Stimulated activated CD4-positive, alpha-beta T cell treated with anti-CD3 and anti-CD28 coated beads, TNF-alpha, amount 100 ng/mL, for 48 hours (primary cell): ENCODE measurements around the gene C1orf141.
A peak's percentile ranks its signal among the peaks of the same experiment; 100 is the strongest.
"Not testable (repeated sequence)": the region's sequence is repeated elsewhere in the genome, so short reads cannot be mapped to it uniquely, and the experiment has no call there.

Source experiments
- DNase-seq, 3 donors: peaks; one replicate each; pipeline ENCODE4 v3.0.0-alpha.2; 2020; ENCODE audit warnings: low read depth in 3 of 3

Gene C1orf141

DNA sequence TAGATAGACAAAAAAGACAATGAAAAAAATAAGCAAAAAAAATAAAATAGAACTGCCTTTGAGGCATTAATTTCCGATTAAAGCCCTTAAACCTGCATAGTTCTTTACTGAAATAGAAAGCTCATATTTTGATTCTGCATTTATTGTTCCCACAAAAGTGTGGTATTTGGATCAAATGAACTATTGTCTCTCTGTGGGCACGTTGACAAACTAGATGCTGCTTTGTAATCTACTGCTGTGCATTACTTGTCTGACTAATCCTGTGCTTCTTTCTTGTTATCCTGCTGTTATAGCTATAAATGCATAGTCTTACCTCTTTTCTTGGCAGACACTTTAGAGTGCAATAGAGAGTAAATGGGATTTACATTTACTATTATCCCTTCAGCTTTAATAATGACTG, 49.4 kb downstream of the C1orf141 start:
- no peak for DNase-seq

DNA sequence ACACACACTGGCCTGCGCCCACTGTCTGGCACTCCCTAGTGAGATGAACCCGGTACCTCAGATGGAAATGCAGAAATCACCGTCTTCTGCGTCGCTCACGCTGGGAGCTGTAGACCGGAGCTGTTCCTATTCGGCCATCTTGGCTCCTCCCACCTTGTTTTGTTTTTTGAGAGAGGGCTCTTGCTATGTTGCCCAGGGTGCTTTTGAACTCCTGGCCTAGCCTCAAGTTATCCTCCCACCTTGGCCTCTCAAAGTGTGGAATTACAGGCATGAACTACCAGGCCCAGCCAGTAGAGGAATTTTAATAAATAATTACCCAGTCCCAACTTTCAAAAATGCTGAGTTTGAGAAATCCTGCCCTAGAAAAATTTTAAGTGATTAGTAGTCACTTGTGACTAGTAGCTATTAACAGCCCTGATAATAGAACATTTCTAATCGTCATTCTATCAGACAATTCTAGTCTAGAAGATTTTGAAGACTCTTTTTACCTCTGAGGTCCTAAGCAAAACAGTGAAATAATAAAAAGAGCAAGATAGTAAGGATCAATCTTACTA, 49.9 kb downstream of the C1orf141 start:
- no peak for DNase-seq

DNA sequence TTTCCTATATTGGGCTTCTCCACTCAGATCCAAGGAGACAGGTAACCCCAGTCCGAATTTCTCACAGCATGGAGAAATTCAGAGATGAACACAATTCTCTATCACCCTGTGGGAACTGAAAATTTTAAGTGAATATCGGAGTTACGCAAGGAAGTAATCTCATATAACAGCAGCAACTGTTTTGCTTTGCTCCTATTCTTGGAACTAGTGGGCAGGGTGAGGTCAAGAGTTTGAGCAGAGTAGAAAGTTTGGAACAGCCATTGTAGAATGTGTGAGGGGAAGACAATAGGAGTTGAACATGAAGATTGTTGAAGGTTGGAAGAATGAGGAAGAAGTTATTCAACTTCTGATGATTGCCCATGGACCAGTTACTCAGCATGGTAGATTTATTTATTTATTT, 56.5 kb downstream of the C1orf141 start:
- DNase-seq, result no peak

DNA sequence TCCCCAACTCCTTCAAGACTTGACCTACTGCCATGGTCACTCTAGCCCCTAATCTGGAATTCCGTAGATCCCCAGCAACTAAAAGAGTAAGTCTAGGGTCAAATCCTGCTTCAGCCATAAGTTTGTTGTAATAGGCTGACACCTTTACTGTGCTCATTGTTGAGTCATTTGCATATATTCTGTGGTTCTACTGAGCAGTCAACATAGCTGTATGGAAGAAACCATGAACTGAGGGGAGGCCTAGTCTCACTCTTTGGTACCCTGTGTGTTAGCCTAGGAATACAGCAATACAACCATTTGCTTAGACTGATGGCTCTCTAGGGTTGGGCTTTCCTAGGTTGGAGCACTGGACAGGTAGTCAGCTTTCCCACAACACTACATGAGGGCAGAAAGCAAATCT, 57.2 kb downstream of the C1orf141 start:
- no peak for DNase-seq

DNA sequence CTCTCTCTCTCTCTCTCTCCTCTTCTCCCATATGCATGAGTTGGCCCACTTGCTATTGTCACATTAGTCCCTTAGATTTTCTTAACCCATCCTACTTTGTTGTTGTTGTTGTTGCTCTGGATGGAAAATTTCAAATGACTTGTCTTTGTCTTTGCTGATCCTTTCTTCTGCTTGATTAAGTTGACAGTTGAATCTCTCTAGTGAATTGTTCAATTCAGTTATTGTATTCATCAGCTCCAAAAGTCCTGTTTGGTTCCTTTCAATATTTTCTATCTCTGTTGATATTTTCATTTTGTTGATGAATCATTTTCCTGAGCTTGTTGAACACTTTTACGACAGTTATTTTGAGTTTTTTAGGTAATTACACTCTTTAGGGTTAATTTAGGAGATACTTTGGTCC, 62.0 kb downstream of the C1orf141 start:
- DNase-seq, result no peak

DNA sequence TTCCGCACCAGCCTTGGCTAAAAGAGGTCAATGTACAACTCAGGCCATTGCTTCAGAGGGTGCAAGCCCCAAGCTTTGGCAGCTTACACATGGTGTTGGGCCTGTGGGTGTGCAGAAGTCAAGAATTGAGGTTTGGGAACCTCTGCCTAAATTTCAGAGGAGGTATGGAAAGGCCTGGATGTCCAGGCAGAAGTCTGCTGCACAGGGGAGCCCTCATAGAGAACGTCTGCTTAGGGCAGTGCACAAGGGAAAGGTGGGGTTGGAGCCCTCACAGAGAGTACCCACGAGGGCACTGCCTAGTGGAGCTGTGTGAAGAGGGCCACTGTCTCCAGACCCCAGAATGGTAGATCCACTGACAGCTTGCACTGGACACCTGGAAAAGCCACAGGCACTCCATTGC, 67.1 kb downstream of the C1orf141 start:
- DNase-seq, result not testable (repeated sequence)

DNA sequence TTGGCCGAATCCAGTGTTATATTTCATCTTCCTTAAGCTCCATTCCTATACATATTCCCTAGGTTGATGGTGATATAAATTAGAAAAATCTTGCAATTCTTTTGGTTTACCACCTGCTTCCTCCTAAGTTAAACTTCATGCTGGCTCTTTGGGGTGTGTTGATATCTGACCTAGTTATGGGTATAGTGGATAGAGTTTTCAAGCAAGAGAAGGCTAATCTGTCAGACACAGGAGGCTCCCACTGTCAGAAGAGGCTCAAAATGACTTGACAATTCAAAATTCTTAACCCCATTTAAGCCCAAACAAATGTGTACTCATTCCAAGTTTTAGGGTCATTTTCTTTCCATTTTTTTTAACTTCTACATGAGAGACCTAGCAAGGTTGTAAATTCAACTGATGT, 72.4 kb downstream of the C1orf141 start:
- no peak for DNase-seq

DNA sequence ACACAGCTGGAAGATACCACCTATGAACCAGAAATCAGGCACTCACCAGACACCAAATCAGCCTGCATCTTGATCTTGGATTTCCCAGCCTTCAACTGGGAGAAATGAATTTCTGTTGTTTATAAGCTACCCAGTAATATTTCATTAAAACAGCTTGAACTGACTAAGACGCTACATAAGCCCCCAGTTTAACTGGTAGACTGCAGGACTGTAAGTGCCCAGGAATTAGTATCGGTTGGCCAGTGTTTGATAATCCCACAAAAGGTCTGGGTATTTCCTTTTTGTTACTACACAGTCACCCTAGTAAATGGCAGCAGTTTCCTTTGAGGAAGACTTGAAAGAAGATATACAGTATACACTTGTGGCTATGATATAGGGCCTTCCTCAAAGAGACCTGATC, 73.5 kb downstream of the C1orf141 start:
- DNase-seq, result no peak

DNA sequence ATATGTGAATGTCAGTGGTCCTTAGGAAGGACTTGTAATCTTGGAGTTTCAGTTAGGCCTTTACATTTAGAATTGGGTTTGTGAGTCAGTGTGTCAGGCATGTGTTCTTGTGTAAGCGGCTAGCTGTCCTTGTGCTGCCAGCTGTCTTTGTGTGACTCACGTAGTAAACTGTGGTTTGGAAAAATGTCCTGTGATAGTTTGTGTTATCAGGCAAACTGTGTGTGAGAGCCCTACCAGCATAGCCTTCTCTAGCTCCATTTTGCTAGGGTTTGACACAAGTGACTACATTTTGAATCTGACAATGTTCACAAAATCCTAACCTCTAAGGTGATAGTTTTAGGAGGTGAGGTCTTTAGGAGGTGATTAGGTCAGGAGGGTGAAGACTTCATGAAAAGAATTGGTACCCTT, 74.0 kb downstream of the C1orf141 start:
- no peak for DNase-seq

DNA sequence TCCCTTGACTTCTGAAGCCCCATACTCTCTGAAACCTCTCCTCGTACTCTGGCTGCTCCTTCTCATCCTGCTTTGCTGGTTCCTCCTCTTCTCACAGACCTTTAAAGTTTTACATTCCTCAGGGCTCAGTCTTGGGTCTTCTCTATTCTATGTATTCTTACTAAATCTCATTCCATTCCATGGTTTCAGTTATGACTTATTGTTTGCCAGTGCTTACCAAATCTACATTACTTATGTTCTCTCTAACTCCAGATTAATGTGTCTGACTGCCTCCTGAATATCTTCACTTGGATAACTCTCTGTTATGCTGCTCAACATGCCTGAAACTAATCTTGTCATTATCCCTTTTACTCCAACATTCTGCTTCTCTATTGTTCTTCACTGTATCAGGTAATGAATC, 75.4 kb downstream of the C1orf141 start:
- no peak for DNase-seq

DNA sequence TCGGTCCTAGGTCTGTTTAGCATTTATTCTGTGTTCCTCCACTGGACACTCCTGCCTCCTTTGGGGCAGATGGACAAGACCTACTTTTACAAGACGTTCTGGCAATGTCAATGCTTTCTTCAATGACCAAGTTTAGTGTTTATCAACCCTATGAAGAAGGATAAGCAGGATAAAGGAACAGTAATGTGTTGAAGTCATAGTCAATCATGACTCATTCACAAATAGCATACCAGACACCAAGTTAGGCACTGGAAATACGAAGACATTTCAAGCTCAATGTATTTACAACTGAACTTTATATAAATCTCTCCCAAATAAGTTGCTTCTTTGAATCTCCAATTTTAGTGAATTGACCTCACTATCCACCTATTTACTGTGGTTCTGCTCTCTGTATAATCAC, 76.0 kb downstream of the C1orf141 start:
- no peak for DNase-seq

DNA sequence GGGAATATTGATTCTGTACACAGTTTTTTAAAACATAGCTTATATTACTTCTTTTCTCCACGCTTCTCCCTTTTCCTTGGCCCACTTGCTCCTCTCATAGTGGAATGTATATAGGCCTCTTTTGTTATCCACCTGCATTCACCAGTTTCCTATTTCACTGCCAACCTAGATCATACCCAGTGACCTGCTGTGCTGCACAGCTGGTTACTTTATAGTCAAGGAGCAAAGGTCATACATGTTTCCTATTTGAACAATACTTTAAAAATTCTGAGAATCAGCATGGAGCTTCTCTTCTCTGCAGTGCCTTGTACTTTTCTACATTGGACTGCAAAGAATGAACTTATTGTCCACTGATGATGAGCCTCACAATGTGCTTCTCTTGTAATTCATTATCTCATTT, 76.5 kb downstream of the C1orf141 start:
- DNase-seq, result no peak

DNA sequence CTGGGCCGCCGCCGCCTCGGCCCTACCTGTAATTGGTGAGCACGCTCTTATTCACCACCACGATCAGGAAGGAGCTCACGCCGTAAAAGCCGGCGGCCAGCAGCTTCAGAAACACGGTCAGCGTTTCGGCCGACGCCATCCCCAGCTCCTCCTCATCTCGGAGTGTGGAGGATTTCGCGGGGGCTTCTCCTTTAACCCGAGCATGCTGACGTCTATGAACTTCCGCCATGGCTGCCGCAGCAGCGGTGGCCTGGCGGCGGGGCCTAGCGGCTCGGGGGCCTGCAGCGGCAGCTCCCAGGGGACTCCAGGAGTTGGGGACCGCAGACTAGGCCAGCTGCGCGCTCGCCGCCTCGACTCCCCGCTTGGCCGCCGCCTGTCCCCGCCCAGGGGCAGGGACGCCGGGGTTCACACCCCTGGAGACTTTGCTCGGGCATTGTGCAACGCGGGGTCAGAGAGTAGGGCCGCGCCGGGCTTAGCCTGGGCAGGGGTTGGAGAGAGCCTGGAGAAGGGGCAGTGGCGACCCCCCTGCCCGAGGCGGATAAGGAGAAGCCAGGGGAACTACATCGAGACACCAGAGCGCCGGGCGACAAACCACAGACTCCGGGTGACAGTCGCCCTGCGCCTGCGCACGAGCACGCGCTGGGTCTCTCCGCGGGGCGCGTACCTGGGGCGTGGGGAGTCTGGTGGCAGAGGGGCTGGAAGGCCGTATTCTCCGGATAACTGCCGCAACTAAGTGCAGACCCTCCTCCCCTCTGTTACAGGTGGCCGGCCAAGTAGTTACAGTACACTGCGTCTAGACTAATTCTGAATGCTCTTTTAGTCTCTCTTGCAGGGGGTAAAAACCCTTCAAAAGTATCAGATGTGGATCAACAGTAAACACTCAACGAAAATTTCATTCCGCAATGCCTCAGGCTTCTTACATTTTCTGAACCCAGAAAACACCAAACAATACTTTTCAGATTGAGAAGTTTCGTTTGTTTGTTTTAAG, 80.7 kb downstream of the C1orf141 start, which contains the start of gene SLC35D1:
Gene SLC35D1, minus strand, starts transcription at position 364 of the 988 bp plus-strand sequence. Its CDS starts 135 bp downstream, at position 229.
- DNase-seq, result peak; percentile 55 to 59 (median 56)

DNA sequence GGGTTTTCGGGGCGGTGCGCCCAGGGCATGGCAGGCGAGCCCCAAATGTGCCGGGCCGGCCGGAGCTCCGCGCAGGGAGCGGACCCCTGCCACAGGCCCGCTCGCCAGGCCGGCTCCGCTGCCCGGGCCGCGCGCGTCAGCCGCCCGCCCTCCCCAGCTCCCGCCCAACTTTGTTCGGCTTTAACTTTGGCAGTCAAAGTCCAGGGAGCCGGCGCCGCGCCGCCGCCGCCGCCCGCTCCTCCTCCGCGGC, 81.3 kb downstream of the C1orf141 start:
- no peak for DNase-seq

DNA sequence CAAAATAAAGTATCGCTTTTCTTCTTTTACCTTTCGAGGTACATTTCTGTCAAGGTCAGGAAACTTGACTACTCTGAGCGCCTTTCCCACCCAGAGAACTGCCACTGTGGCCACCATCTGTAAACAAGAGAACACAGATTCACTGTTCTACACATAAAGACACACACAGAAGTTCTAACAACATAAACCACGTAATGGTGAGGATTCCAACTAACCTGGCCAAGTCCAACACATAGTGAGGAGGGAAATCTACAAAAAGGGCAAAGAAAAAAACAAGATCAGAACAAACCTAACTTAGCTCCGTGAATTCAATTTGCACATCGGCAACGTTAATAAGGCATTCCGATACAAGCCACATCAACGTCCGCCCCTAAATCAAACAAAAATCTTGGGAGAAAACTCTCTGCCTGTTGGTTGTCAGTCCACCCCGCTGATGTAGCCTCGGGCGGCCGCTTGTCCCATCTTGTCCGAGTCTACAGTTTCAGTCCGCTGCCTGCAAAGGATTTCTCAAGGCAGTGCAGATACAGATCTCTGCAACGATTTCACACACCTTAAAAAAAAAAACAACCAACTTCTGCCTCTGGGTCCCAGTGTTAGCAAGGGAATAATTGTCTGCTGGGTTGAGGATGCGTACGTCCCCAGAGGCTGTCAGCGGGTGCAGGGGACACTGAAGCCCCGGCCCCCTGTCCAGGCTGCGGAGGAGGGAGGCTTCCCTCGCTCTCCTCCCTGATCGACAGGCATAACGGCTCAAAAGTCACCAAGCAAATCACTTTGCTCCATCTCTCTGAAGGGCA, 81.8 kb downstream of the C1orf141 start:
- peak in 1 of 3 donors; percentile 14 for DNase-seq

DNA sequence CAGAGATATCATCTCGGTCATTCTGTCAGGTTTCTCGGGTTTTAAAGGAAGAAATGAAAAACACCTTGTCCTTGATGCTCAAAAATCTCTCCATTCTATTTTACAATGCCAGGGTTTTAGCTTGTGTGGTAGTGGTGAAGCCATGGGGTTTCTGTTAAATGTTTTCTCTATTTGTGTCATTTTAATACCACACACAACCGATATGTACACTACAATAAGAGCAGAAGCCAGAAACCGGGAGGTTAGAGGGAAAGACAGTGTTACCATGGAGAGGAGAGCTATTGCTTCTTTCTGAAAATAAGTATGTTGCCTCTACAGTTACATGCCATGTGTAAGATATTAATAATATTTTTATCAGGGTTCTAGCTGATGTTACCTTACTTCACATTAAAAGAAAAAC, 83.6 kb downstream of the C1orf141 start:
- no peak for DNase-seq

DNA sequence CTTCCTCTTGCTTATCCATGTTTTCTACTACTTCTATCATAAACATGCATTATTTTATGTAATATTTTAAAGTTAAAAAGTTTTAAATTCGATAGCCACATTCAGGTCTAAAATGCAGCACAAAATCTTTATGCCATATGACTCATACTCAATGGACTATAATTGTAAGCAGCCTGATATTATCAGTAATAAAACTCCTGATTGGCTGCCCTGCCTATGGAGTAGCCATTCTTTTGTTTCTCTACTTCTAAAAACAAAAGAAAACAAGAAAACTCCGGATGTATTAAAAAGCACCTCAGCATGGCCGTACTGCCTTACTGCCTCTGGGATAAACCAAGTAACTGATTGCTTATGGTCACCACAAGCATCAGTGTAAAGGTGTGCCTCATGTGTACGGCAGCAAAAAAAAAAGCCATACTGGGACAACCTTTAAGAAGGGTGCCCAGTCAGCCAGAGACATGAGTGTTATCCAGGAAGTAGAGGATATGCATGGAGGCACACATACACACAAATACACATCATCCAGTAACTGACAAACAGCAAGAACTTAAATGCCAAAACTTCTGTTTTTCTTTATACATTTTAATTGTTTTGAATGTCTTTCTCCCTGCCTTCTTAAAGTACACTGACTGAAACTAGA, 90.0 kb downstream of the C1orf141 start:
- no peak for DNase-seq

DNA sequence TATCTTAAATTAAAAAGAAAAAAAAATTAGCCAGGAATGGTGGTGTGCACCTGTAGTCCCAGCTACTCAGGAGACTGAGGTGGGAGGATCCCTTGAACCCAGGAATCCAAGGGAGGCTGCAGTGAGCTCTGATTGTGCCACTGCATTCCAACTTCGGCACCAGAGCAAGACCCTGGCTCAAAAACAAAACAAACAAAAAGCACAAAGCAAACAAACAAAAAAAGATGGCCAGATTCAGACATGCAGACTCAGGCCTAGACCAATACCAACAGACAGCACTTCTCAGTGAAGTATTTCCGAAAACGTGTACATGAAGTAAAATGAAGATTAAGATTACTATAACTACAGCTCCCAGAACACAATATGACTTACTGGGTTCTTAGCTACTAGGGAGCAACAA, 91.4 kb downstream of the C1orf141 start:
- DNase-seq, result no peak
